IMR-90 (cell line): Measurements from ENCODE around the gene SLC39A6. TPM values are rescaled to one million over a fixed set of nuclear protein-coding genes. Genes with fewer than 3 reads are reported as not detected.

Source experiments
- ATAC-seq: fragments of 200-7000 bp; cut with Tn5 transposase; 2 replicates; pipeline ENCODE4 v1.9.1; 2020; ENCODE audit warnings: low read depth, mild to moderate bottlenecking, moderate library complexity
- BruUV-seq: library from RNA; stranded (reverse); fragments of 400-500 nt; replicated peaks from 2 replicates; lab custom pipeline; 2021; lab: Mats Ljungman, UMichigan
- CTCF ChIA-PET: fragments of 300-600 bp; formaldehyde crosslinking; extraction: SDS; loops from one replicate; lab custom pipeline; 2021; ENCODE audit warnings: antibody characterized with exemption; lab: Yijun Ruan, JAX
- POLR2A ChIA-PET: fragments of 300-600 bp; sonication (Branson Sonifier 250); formaldehyde crosslinking; loops from one replicate; lab custom pipeline; 2022; ENCODE audit warnings: antibody characterized with exemption; ENCODE audit not compliant: unreplicated experiment; lab: Charles Lee
- DNase-seq: peaks from one replicate; pipeline ENCODE4 v3.0.0; 2013
- H2AFZ ChIP-seq: replicated peaks from 2 replicates; pipeline ENCODE3; 2013; ENCODE audit warnings: low read length, mild to moderate bottlenecking; ENCODE audit not compliant: poor library complexity
- H2AK5ac ChIP-seq: 2 replicates; pipeline ENCODE4 v1.6.1; 2013; ENCODE audit warnings: low read depth, low read length, inconsistent platforms
- H2AK9ac ChIP-seq: replicated peaks from 2 replicates; pipeline ENCODE3; 2013; ENCODE audit warnings: mild to moderate bottlenecking, low read depth, low read length, moderate library complexity; ENCODE audit not compliant: poor library complexity
- H2BK120ac ChIP-seq: 2 replicates; pipeline ENCODE4 v1.6.1; 2013; ENCODE audit warnings: low read depth, low read length, inconsistent platforms
- H2BK15ac ChIP-seq: 3 replicates; pipeline ENCODE4 v1.6.1; 2013; ENCODE audit warnings: low read depth, low read length, inconsistent platforms
- H2BK20ac ChIP-seq: 2 replicates; pipeline ENCODE4 v1.6.1; 2013; ENCODE audit warnings: low read depth, mild to moderate bottlenecking, inconsistent platforms, low read length, moderate library complexity
- H2BK5ac ChIP-seq: 2 replicates; pipeline ENCODE4 v1.6.1; 2013; ENCODE audit warnings: mild to moderate bottlenecking, low read depth, low read length, inconsistent platforms; ENCODE audit not compliant: poor library complexity, severe bottlenecking
- H3K14ac ChIP-seq: replicated peaks from 2 replicates; pipeline ENCODE4 v1.6.1; 2013; ENCODE audit warnings: low read depth, low read length, inconsistent platforms
- H3K18ac ChIP-seq: 2 replicates; pipeline ENCODE4 v1.6.1; 2013; ENCODE audit warnings: low read depth, low read length, control low read depth
- H3K23ac ChIP-seq: 2 replicates; pipeline ENCODE4 v1.6.1; 2013; ENCODE audit warnings: low read depth, low read length, inconsistent platforms
- H3K27ac ChIP-seq: 2 replicates; pipeline ENCODE4 v1.5.1; 2013; ENCODE audit warnings: mild to moderate bottlenecking, control low read depth, low read length; ENCODE audit not compliant: insufficient read depth
- H3K27me3 ChIP-seq: 2 replicates; pipeline ENCODE4 v1.6.1; 2013; ENCODE audit warnings: low read length; ENCODE audit not compliant: control insufficient read depth, insufficient read depth
- H3K36me3 ChIP-seq: 2 replicates; pipeline ENCODE4 v1.6.1; 2013; ENCODE audit warnings: low read length, mixed read lengths; ENCODE audit not compliant: control insufficient read depth, insufficient read depth
- H3K4ac ChIP-seq: 2 replicates; pipeline ENCODE4 v1.6.1; 2013; ENCODE audit warnings: low read depth, low read length, inconsistent platforms
- H3K4me1 ChIP-seq: 2 replicates; pipeline ENCODE4 v1.6.1; 2013; ENCODE audit warnings: low read length, mixed read lengths; ENCODE audit not compliant: control insufficient read depth, insufficient read depth
- H3K4me2 ChIP-seq: 2 replicates; pipeline ENCODE4 v1.6.1; 2013; ENCODE audit warnings: low read depth, mild to moderate bottlenecking, control low read depth, low read length, moderate library complexity
- H3K4me3 ChIP-seq: 2 replicates; pipeline ENCODE4 v1.5.1; 2013; ENCODE audit warnings: low read depth, mild to moderate bottlenecking, control low read depth, low read length, moderate library complexity; ENCODE audit not compliant: insufficient read depth
- H3K56ac ChIP-seq: 2 replicates; pipeline ENCODE4 v1.6.1; 2013; ENCODE audit warnings: low read length, inconsistent platforms; ENCODE audit not compliant: insufficient read depth; ENCODE audit errors: extremely low read depth
- H3K79me1 ChIP-seq, 2 experiments: 2 replicates each; pipeline ENCODE4 v1.6.1; 2013; ENCODE audit warnings: low read length in 2 of 2, inconsistent platforms in 1 of 2, low read depth in 1 of 2
- H3K9ac ChIP-seq: 2 replicates; pipeline ENCODE4 v1.6.1; 2013; ENCODE audit warnings: low read depth, low read length, control low read depth
- H3K9me1 ChIP-seq: 2 replicates; pipeline ENCODE4 v1.6.1; 2013; ENCODE audit warnings: low read length, inconsistent platforms; ENCODE audit not compliant: insufficient read depth
- H3K9me3 ChIP-seq: 2 replicates; pipeline ENCODE4 v1.6.1; 2013; ENCODE audit warnings: low read length; ENCODE audit not compliant: control insufficient read depth, insufficient read depth
- H4K20me1 ChIP-seq: 2 replicates; pipeline ENCODE4 v1.6.1; 2013; ENCODE audit warnings: low read length, inconsistent platforms; ENCODE audit not compliant: insufficient read depth
- H4K5ac ChIP-seq: 2 replicates; pipeline ENCODE4 v1.6.1; 2013; ENCODE audit warnings: mild to moderate bottlenecking, low read depth, low read length, control low read depth
- H4K8ac ChIP-seq, 2 experiments: 2 replicates each; pipeline ENCODE4 v1.6.1; 2013; ENCODE audit warnings: low read depth in 2 of 2, low read length in 2 of 2, control low read depth in 1 of 2, inconsistent platforms in 1 of 2
- H4K91ac ChIP-seq: 2 replicates; pipeline ENCODE4 v1.6.1; 2013; ENCODE audit warnings: low read depth, low read length, inconsistent platforms; ENCODE audit not compliant: insufficient read depth
- BHLHE40 ChIP-seq: fragments of 150-350 bp; IDR thresholded peaks from 2 replicates; pipeline ENCODE4 v1.6.1; 2016; ENCODE audit warnings: mild to moderate bottlenecking, low read depth, low read length
- CEBPB ChIP-seq: IDR thresholded peaks from 2 replicates; pipeline ENCODE4 v1.6.1; 2012; ENCODE audit warnings: low read depth, low read length, improper control_type of control experiment
- CHD1 ChIP-seq: IDR thresholded peaks from 2 replicates; pipeline ENCODE4 v1.6.1; 2012; ENCODE audit warnings: low read depth, low read length, improper control_type of control experiment
- FOS ChIP-seq: fragments of 150-350 bp; IDR thresholded peaks from 2 replicates; pipeline ENCODE4 v1.6.1; 2016; ENCODE audit warnings: low read depth, low read length
- MAFK ChIP-seq: IDR thresholded peaks from 2 replicates; pipeline ENCODE4 v1.6.1; 2012; ENCODE audit warnings: low read depth, low read length, improper control_type of control experiment
- MAZ ChIP-seq: IDR thresholded peaks from 2 replicates; pipeline ENCODE4 v1.6.1; 2012; ENCODE audit warnings: low read depth, mild to moderate bottlenecking, low read length, improper control_type of control experiment, moderate library complexity, borderline replicate concordance
- MXI1 ChIP-seq: IDR thresholded peaks from 2 replicates; pipeline ENCODE4 v1.6.1; 2012; ENCODE audit warnings: low read depth, mild to moderate bottlenecking, low read length, moderate library complexity, borderline replicate concordance
- NFE2L2 ChIP-seq: fragments of 150-350 bp; IDR thresholded peaks from 2 replicates; pipeline ENCODE4 v1.6.1; 2016; ENCODE audit warnings: low read depth, mild to moderate bottlenecking, low read length
- POLR2A ChIP-seq: IDR thresholded peaks from 2 replicates; pipeline ENCODE4 v1.6.1; 2012; ENCODE audit warnings: mild to moderate bottlenecking, low read depth, low read length
- RAD21 ChIP-seq: IDR thresholded peaks from 2 replicates; pipeline ENCODE4 v1.6.1; 2012; ENCODE audit warnings: low read length, improper control_type of control experiment
- RCOR1 ChIP-seq: IDR thresholded peaks from 2 replicates; pipeline ENCODE4 v1.6.1; 2012; ENCODE audit warnings: mild to moderate bottlenecking, low read length, improper control_type of control experiment; ENCODE audit not compliant: insufficient replicate concordance
- RFX5 ChIP-seq: IDR thresholded peaks from 2 replicates; pipeline ENCODE4 v1.8.0; 2012; ENCODE audit warnings: low read depth, mild to moderate bottlenecking, low read length, moderate library complexity
- SMC3 ChIP-seq: fragments of 150-350 bp; IDR thresholded peaks from 2 replicates; pipeline ENCODE4 v1.6.1; 2016; ENCODE audit warnings: low read depth, mild to moderate bottlenecking, antibody characterized with exemption, low read length, moderate library complexity
- WGBS, 2 experiments: methylation state at CpG; one replicate each; pipeline versions ENCODE4 v1.1.5 to v1.1.7; 2013; ENCODE audit warnings: missing lambda C conversion rate in 2 of 2; ENCODE audit not compliant: insufficient read length in 1 of 2; ENCODE audit errors: extremely low coverage in 2 of 2; 5-methylcytosine and 5-hydroxymethylcytosine counted together
- dilution Hi-C: fragments of 300-500 bp; cut with HindIII; formaldehyde crosslinking; loops from one replicate; pipeline ENCODE4 v1.14.3; 2018; ENCODE audit warnings: low sequenced_read_pairs; ENCODE audit not compliant: unreplicated experiment
- in situ Hi-C: fragments of 300-500 bp; cut with MboI; formaldehyde crosslinking; loops from 3 replicates; pipeline ENCODE4 v1.14.3; 2019; ENCODE audit warnings: low sequenced_read_pairs, inconsistent platforms, mixed read lengths
- intact Hi-C: fragments of 100-400 bp; cut with micrococcal nuclease; formaldehyde crosslinking; loops from 2 replicates; pipeline ENCODE4 v1.10.0; 2022
- polyA plus RNA-seq, 3 experiments: library from polyadenylated mRNA; depleted of rRNA; stranded (reverse); fragments of >200 nt; gene quantifications; 2 replicates each; pipeline ENCODE4 v1.2.3, GENCODE V29; 2012; ENCODE audit warnings: low replicate concordance in 1 of 3
- total RNA-seq: library from RNA; depleted of rRNA; stranded (reverse); fragments of >200 nt; gene quantifications from 2 replicates; pipeline ENCODE4 v1.2.3, GENCODE V29; 2012
- TF ChIP-seq, protein P1 (sequence below): fragments of 150-350 bp; IDR thresholded peaks from 2 replicates; pipeline ENCODE4 v1.6.1; 2016; ENCODE audit warnings: low read depth, mild to moderate bottlenecking, low read length, moderate library complexity, borderline replicate concordance
- TF ChIP-seq, protein P2 (sequence below): conservative IDR thresholded peaks from 2 replicates; pipeline ENCODE4 v1.5.1; 2012; ENCODE audit warnings: mild to moderate bottlenecking, low read depth, low read length, improper control_type of control experiment
- TF ChIP-seq, protein P3 (sequence below): fragments of 150-350 bp; IDR thresholded peaks from 2 replicates; pipeline ENCODE4 v1.6.1; 2017; ENCODE audit warnings: mild to moderate bottlenecking, antibody characterized with exemption, low read length, low read depth

The SLC39A6 gene
- total and polyA plus RNA-seq, 2 of the 4 experiments (the other 2 are of a cell fraction) = 48.7 to 91.9 TPM

DNA sequence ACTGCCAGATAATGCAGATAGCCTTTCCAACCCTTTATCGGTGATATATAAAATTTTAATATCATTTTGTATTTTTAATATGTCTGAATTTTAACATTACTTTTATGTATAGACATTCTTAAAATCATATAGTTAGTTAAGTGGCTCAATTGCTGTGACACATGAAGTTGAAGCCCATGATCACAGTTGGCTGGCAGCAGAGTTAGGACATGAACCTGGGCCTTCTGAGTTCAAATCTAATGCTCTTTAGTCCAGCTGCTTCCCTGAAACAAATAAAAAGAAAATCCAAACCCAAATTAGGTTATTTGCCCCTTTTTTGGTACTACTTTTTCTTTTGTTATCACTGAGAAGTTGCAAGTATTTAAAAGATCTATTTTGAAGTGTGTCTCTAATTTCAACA lies 6.1 kb upstream of the SLC39A6 start:
- H2AK5ac ChIP-seq = no peak overlapping the region
- no peak overlapping the region for H4K91ac ChIP-seq
- no peak overlapping the region for H2BK20ac ChIP-seq
- H3K4me2 ChIP-seq = no peak overlapping the region
- no peak for TF ChIP-seq BHLHE40
- no peak for TF ChIP-seq MAFK
- TF ChIP-seq, protein P1, sequence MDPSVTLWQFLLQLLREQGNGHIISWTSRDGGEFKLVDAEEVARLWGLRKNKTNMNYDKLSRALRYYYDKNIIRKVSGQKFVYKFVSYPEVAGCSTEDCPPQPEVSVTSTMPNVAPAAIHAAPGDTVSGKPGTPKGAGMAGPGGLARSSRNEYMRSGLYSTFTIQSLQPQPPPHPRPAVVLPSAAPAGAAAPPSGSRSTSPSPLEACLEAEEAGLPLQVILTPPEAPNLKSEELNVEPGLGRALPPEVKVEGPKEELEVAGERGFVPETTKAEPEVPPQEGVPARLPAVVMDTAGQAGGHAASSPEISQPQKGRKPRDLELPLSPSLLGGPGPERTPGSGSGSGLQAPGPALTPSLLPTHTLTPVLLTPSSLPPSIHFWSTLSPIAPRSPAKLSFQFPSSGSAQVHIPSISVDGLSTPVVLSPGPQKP = no peak
- no peak for TF ChIP-seq RCOR1
- TF ChIP-seq CHD1 = no peak
- no peak for TF ChIP-seq MXI1
- TF ChIP-seq RAD21 = no peak
- no peak for TF ChIP-seq CEBPB
- no peak for TF ChIP-seq RFX5
- TF ChIP-seq SMC3 = no peak
- TF ChIP-seq, protein P2, sequence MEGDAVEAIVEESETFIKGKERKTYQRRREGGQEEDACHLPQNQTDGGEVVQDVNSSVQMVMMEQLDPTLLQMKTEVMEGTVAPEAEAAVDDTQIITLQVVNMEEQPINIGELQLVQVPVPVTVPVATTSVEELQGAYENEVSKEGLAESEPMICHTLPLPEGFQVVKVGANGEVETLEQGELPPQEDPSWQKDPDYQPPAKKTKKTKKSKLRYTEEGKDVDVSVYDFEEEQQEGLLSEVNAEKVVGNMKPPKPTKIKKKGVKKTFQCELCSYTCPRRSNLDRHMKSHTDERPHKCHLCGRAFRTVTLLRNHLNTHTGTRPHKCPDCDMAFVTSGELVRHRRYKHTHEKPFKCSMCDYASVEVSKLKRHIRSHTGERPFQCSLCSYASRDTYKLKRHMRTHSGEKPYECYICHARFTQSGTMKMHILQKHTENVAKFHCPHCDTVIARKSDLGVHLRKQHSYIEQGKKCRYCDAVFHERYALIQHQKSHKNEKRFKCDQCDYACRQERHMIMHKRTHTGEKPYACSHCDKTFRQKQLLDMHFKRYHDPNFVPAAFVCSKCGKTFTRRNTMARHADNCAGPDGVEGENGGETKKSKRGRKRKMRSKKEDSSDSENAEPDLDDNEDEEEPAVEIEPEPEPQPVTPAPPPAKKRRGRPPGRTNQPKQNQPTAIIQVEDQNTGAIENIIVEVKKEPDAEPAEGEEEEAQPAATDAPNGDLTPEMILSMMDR = no peak
- TF ChIP-seq MAZ = no peak
- TF ChIP-seq, protein P3, sequence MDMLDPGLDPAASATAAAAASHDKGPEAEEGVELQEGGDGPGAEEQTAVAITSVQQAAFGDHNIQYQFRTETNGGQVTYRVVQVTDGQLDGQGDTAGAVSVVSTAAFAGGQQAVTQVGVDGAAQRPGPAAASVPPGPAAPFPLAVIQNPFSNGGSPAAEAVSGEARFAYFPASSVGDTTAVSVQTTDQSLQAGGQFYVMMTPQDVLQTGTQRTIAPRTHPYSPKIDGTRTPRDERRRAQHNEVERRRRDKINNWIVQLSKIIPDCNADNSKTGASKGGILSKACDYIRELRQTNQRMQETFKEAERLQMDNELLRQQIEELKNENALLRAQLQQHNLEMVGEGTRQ = no peak
- TF ChIP-seq FOS = no peak
- TF ChIP-seq POLR2A = no peak
- no peak for TF ChIP-seq NFE2L2
- peaks cover 36% of the 10 kb centered on the region for H4K20me1 ChIP-seq
- H2BK15ac ChIP-seq = no peak overlapping the region
- no peak overlapping the region for H3K4me3 ChIP-seq
- H3K4ac ChIP-seq = no peak overlapping the region
- no TSS peak for BruUV-seq
- no peak overlapping the region for H3K9ac ChIP-seq
- no peaks in the 10 kb centered on the region for H3K27me3 ChIP-seq
- H3K18ac ChIP-seq = no peak overlapping the region
- no peak overlapping the region for H4K5ac ChIP-seq
- H3K79me1 ChIP-seq = peaks cover 2 to 43% of the 10 kb centered on the region in 2 experiments; a peak in 3 of 4 replicates
- H2AFZ ChIP-seq = no peak overlapping the region
- no peak for ATAC-seq
- in situ Hi-C loops (no loop called here), intact Hi-C loops (loop anchor here (2.0 to 5.0 kb wide), 2 partner anchors 18 to 622 kb away; no protein-coding TSS in a partner anchor), dilution Hi-C loops (no loop called here)
- H3K9me1 ChIP-seq = peaks cover 3% of the 10 kb centered on the region
- no peak overlapping the region for H3K23ac ChIP-seq
- H2BK5ac ChIP-seq = no peak overlapping the region
- H3K14ac ChIP-seq = no peak overlapping the region
- no peaks in the 10 kb centered on the region for H3K9me3 ChIP-seq
- peaks cover 6% of the 10 kb centered on the region for H3K4me1 ChIP-seq
- H3K27ac ChIP-seq = no peak overlapping the region
- H3K56ac ChIP-seq = no peak overlapping the region
- POLR2A ChIA-PET = no interaction called here
- no peak for DNase-seq
- no CpG with 5 or more reads among the region's 1 CpG for WGBS, 2 experiments
- CTCF ChIA-PET = no interaction called here
- H4K8ac ChIP-seq = no peak overlapping the region
- H2BK120ac ChIP-seq = no peak overlapping the region
- H3K36me3 ChIP-seq = peaks cover 25% of the 10 kb centered on the region
- H2AK9ac ChIP-seq = no peak overlapping the region
